Measurements from ENCODE around the gene ASTN1. TPM values are rescaled to one million over a fixed set of nuclear protein-coding genes. Genes with fewer than 3 reads are reported as not detected.
A peak's percentile ranks its signal among the peaks of the same experiment; 100 is the strongest.

The ASTN1 gene
- total RNA-seq, 1 donor, result under 0.01 TPM

DNA sequence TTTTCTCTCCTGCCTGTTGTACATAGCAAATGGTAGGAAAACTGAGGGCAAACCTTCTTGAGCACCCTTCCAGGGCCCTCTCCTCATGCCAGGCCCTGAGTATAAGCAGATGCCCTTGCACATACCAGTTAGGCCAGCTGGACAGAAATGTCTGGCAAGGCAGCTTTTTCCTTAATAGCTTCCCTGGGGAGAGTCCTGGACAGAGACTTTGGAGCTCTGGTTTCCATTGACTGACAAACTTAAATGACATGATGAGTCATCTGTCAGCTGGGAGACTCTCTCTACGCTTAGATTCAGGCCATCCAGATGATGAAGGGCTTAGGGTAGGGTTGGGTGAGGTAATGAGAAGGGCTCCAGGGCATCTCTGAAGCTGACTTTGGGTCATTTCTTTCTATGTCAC lies 317.5 kb downstream of the ASTN1 start:
- no peak for DNase-seq (ENCODE audit: low read depth in 2 of 3, low spot score in 2 of 3)

DNA sequence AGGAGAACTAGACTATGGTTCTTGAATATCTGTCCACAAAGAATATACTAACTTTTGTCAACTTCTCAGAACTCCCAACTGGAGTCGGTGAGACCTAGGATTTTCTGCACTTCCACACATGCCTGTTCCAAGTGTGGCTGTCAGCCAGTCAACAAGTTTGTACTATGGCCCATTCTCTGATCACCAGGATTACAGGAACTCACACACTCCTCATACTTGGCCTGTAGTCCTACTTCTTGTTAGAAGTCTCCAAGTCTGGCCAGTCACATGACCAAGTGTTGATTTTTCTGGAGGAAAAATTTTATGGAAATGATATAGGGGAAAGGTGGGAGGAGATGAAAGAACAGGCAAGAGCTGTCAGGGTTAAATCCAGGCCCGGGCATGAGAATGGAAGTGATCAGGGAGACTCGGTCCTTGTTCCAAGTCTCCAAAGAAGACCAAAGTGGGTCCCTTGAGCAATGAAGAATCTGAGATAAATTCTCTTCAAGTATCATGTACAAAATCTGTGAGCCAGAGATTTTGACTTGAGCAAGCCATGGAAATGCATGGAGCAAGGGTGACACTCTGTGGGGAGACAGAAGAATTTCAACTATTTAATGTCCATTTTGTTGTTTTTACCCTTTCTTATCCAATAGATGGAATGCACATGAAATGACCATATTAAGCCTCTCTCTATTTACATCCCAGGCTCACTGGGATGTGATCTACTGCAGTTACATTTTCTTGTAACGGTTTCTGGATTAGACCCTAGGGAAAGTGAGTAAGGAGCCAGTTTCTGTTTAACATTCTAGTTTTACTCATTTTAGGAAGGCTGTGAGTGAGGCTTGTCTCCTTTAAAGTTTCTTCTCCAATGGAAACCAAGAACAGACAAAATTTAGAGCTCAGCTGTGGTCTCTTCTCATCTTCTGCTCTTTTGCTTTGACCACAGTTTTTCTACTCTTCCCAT lies 320.9 kb downstream of the ASTN1 start:
- DNase-seq (ENCODE audit: low read depth in 2 of 3, low spot score in 2 of 3), result peak in 1 of 3 donors; percentile 23

DNA sequence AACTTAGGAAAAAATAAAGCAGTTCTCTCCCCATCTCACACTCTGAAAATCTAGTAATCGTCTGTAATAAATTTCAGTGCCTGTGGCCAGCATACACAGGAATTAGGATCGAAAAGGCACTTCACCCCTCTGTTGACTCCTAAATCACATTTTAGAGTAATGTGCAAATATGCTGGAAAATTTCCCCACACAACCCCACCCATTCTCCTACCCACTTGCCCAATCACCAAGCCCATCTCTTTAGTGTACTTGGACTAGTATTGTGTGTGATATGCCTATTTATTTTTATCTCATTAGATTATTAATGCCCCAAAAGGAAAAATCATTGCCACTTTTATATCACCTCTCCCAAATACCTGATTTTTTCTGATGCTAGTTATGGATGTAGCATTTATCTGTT lies 323.3 kb downstream of the ASTN1 start:
- DNase-seq (ENCODE audit: low read depth in 2 of 3, low spot score in 2 of 3), result no peak

DNA sequence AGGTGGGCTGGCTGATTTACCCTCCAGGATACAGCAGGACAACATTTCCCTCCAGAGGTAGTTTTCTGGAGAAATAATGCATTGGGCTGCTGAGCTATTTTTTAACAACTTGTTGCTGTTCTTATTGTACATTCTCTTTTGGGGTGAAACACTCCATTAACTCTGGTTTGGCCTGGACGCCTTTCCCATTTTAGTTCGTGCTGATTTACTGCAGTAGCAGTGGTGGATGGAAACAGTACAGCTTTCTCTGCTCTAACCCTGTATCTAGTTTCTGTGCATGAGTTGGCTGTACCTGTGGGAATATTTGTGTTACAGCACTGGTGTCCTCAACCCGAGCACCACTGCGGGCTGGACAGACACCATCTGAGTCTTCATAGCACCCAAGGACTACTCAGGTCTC lies 325.3 kb downstream of the ASTN1 start:
- DNase-seq (ENCODE audit: low read depth in 2 of 3, low spot score in 2 of 3), result no peak

DNA sequence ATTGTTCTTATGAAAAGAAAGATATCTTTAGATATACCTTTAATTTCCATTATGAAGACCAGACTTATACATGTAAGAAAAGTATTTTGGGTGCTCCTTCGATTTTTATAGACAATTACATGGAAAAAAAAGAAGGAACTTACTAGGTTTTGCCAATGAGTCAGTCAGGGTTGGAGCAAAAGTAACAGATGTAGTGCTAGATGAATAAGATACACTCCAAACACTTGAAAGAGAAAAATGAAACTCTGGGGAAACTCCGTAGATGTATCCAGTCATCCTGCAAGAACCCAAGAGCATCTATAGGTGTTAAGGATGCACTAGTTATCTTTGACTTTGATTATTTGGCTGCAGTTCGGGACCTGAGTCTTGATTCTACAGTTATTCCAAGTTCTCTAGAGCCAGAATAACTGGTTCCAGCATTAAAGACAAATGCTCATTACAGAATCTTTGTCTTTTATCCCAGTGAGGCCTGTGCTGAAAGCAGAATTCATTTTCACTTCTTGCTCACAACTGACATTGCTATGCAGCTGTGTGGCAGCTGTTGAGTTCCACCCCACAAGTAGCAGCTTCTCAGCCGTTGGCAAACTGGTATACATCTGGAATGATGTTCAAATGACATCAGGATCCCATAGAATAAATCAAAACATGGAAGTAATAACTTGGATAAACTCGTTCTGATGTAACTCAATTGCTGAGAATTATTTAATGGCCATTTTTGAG lies 326.1 kb downstream of the ASTN1 start:
- no peak for DNase-seq (ENCODE audit: low read depth in 2 of 3, low spot score in 2 of 3)

DNA sequence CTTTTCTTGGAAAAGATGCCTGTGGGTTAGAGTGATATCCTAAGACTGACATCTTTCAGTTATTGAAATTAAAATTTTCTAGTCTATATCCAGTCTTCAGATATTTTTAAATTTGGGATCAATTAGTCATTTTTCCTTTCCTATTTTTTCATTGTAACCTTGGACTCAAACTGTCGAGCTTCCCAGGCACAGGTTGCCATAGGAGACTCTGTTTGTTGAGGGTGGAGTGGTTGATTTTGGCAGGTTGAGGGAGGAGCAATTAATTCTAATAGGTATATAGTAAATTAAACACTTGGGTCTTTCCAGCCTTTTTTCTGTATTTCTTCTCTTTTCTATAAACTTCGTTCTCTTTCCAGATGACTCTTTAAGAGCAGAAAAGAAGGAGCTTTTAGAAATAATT lies 326.8 kb downstream of the ASTN1 start:
- no peak for DNase-seq (ENCODE audit: low read depth in 2 of 3, low spot score in 2 of 3)

DNA sequence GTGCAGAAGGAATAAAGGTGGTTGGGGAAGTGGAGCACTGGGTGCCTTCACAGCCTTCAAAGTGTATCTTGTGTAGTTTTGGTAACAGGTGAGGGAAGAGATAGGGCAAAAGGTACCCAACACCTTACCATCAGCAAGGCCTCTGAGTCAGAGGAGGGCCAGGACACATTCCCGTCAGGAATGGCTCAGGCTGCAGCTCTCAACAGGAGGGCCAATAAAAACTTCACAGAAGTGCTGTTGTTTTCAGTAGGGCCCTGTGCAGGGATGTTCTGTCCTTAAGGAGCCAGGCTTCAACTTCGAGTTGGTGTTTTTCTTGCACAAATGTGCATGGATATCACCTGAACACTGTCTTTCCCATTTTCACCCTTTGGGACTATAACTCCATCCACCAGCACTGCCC lies 333.4 kb downstream of the ASTN1 start:
- DNase-seq (ENCODE audit: low read depth in 2 of 3, low spot score in 2 of 3), result no peak

DNA sequence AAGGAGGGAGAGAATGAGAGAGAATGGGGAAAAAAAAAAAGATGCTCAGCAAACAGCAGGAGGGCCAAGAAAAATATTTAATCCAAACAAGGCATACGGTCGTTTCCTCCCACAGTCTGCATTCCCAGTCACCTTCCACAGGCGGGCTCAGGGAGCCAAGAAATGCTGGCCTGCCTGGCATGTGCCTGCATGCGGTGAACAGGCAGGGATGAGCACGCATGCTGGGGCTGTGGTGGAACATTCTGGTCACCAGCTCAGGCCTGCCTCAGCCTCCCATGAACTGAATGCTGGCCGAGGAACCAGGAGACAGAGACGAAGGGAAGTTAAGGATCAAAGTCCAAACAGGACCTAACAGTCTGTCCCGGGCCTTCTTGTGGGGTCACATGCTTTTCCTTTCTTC lies 335.3 kb downstream of the ASTN1 start:
- DNase-seq (ENCODE audit: low read depth in 2 of 3, low spot score in 2 of 3), result no peak

DNA sequence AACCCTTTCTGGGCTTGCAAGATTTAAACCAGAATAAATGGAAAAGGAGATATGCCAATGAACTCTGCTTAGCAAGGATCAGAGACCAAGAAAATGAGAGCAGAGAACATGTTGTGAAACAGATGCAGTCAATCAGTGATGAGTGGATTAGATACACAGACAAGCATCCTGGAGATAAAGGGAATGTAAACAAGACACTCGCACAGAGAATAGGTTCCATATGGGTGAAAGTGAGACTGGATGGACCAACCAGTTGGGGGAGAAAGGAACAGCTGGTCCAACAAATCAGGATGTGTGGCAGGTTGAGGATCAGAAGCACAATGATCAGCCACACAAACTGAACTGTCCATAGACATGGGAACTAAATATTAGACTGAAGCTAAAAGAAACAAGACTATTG lies 338.2 kb downstream of the ASTN1 start:
- no peak for DNase-seq (ENCODE audit: low read depth in 2 of 3, low spot score in 2 of 3)

DNA sequence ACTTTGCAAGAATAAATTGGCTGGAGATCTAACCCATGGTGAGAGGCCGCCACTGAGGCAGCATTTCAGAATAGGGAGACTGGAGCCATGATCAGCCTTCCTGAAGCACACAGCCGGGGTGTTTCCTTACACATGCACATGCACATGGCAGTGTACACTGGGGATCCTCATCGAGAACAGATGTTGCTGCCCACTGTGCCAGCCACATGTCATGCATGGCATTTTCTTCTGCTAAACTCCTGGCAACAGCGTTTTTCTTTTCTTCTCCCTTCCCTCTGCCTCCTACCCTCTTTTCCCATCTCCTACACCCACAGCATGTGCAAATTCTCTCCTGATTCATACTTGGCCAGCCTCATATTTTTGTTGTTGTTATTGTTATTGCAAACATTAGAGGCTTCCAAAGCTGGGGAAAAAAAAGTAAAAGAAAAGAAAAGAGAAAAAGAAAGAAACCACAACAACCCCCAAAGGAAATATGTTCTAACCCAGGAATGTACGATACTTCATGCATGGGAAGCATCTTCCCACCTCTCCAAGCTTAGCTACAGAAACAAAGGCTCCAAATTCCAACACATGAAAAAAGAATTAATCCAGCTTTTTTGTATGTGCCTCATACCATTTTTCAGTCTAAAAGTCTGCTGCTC lies 344.0 kb downstream of the ASTN1 start:
- DNase-seq (ENCODE audit: low read depth in 2 of 3, low spot score in 2 of 3), result no peak

DNA sequence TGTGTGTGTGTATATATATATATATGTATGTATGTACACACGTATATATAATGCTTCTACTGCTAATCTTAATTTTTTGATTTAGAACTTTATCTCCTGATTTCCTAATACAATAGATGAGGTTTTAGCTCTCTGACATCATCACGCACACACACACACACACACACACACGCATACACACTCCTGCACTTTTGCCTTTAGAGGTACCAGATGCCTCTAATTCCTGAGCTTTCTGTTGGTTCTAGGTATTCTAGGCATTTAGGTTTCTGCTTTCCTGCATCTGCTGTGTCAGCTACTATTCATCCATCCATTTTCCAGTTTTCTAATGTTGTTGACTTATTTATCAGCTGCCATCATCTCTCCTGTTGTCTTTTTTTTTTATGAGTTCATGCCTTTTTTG lies 348.3 kb downstream of the ASTN1 start:
- no peak for DNase-seq (ENCODE audit: low read depth in 2 of 3, low spot score in 2 of 3)

DNA sequence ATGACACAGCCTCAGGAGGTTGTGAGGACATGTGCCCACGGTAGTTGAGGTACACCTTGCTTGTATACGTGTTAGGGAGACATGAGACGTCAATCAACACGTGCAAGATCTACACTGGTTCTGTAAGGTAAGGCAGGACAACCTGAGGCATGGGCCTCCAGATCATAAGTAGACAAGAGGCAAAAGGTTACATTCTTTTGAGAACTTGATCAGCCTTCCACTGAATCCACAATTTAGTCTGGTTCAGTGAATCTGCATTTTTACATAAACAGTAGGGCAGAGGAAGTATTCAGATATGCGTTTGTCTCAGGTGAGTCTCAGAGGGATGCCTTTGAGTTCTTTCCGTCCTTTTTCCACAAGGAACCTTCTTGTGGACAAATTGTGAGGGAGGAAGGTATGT lies 348.9 kb downstream of the ASTN1 start:
- no peak for DNase-seq (ENCODE audit: low read depth in 2 of 3, low spot score in 2 of 3)

DNA sequence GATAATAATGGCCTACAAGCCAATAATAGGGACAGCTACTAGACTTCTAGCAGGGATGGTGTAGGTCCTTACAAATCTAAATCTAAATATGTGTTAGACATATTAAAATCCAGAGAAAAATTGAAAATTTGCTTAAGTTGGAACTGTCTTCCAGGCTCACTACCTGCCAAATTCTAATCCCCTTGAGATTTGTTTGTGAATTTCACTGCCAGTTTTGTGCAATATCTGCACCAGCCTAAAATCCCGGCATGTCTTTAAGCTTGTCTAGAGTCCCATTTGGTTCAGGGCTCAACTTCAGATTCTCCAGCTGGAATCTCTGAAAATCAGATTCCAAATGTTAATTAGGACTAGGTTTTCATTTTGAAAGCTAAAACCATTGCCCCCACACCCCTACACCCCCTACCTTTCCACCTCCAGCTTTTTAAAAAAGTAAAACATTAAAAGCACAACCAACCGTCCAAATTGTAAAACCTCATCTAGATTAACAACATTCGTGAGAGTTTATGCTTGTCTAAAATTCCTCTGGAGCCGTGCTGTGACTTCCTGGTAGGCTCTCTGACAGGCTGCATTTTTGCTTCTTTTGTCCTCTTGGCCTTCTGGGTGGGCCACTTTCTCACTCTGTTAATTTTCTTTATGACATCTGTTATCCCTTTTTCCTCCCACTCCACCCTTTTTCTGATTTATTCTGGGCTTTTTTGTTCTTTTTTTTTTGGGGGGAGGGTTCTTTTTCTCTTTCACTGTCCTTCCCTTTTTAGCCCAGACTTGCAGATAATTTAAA lies 352.8 kb downstream of the ASTN1 start:
- no peak for DNase-seq (ENCODE audit: low read depth in 2 of 3, low spot score in 2 of 3)

DNA sequence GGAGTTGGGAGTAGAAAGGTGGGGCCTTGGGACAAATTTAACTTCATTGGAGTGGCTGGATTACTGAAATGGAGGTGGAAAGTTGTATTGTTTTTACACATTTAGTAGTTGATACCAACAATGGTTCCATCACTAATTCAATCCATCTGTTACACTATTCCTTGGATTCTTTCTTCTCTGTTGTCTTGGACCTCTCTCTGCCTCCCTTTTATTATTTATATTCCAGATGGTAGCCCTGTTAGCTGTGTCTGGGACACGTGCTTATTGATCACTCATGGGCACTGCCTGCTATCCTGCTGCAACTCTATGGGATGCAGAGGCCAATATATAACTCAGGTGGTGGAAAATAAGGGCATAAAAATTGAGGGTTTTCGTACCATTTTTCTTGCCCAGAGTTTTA lies 355.2 kb downstream of the ASTN1 start:
- DNase-seq (ENCODE audit: low read depth in 2 of 3, low spot score in 2 of 3), result no peak

Small RNA genes lying within 50 kb of the gene (small RNA-seq; reads per million reads assigned to genes)
- gene MIR488, result not detected

Other genes starting within 250 kb of the ASTN1 start
- under 0.01 TPM for gene BRINP2, start 6.2 kb upstream of the ASTN1 start, total RNA-seq